A549 treated with GW870086 at 1 μM for 4 hours (cell line): ENCODE measurements around the gene DPCD. TPM values are rescaled to one million over a fixed set of nuclear protein-coding genes. Genes with fewer than 3 reads are reported as not detected.

Source experiments
- total RNA-seq: library from RNA; stranded (reverse); fragments of 200-300 nt; extraction: Qiagen RNA extraction; gene quantifications from 5 replicates; pipeline ENCODE4 v1.2.3, GENCODE V29; 2022; ENCODE audit warnings: low read depth

DPCD gene
- 31.4 to 41.4 TPM (median 31.6 TPM) in 5 replicates for total RNA-seq

DNA sequence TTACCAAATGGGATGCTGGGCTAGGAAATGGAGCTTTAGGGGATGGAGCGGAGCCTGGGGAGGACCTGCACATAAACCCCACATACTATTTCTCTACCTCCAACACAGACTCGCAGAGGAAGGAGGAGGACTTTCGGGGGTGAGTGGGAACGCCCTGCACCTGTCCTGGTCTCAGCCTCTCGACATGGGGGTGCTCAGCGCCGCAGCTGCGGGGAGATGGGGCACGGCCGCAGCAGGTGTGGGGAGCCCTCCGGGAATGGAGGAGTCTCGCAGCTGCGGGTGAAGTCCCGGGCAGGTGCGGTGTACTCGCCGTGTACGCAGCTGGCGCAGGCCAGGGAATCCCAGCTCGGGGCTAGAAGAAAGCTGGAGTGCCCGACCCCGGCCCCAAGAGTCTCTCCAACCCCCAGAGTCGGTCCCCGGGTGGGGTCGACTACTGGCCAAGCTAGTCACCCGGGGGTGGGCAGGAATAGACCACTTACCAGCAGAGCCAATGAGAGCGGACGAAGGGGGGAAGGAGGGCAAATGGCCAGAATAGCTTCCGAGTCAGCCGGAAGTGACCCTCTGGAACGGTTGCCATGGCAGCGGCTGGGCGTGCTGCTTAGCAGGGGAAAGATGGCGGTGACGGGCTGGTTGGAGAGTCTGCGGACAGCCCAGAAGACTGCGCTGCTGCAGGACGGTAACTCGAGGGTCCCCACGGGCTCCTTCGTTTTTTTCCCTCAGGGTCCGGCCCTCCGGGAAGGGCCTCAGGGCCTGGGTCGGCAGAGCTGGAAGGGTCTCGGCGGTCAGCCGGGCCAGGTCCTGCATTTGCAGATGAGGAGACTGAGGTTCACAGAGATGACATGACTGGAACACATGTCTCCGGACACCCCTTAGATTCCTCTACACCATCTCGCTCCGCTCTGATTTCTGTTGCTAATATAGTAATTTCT, at the start of gene DPCD, which contains the start of gene POLL:
DPCD (plus strand) TSS at position 597 of the 929 bp plus-strand sequence; CDS start at position 613, 16 bp downstream.
POLL (minus strand) TSS at position 533 of the 929 bp plus-strand sequence. CDS start 897 bp downstream, outside the sequence.

Other genes starting within 250 kb of the DPCD start
- gene BTRC, start 234.2 kb upstream of the DPCD start, total RNA-seq, result 6.2 to 10.6 TPM (median 9.3 TPM) in 5 replicates
- gene POLL, start 64 bp upstream of the DPCD start, total RNA-seq, result 12.6 to 17.9 TPM (median 16.4 TPM) in 5 replicates
- 17.4 to 22.7 TPM (median 20.1 TPM) in 5 replicates for gene FBXW4, start 106.8 kb downstream of the DPCD start, total RNA-seq
- not detected in 5 replicates for gene FGF8, start 187.8 kb downstream of the DPCD start, total RNA-seq
- 105 to 122 TPM (median 120 TPM) in 5 replicates for gene NPM3, start 195.1 kb downstream of the DPCD start, total RNA-seq
- gene OGA, start 230.1 kb downstream of the DPCD start, total RNA-seq, result 59.7 to 74.5 TPM (median 69.0 TPM) in 5 replicates